ENCODE data around the gene NNT. TPM values are rescaled to one million over a fixed set of nuclear protein-coding genes. Genes with fewer than 3 reads are reported as not detected.

The NNT gene
- total RNA-seq, 3 donors from 2014 or later (not counting 1 experiment from before 2014, with no cell fraction given), result 57.0 to 66.1 (median 64.6) TPM

DNA sequence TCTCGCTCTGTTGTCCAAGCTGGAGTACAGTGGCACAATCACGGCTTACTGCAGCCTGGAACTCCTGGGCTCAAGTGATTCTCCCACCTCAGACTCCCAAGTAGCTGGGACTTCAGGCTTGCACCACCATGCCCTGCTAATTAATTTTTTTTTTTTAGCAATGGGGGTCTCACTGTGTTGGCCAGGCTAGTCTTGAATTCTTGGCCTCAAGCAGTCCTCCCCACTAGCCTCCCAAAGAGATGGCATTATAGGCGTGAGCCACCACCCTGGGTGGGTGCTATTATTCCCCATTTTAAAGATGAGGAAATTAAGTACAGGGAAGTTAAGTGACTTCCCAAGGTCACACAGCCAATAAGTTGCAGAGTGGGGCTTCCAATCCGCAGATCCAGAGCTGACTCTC lies 1.7 kb downstream of the NNT start:
- peak overlapping the region; percentile 92 for H3K4me3 Mint-ChIP-seq
- Histone ChIP-seq H3K4me3 (ENCODE audit: low read length) (no peak overlapping the region), H3K27me3 (ENCODE audit: control insufficient read depth, insufficient read depth, low read length) (no peaks in the 10 kb centered on the region), H3K36me3 (ENCODE audit: control insufficient read depth, insufficient read depth, low read length) (peaks cover 2% of the 10 kb centered on the region), H3K9me3 (ENCODE audit: control insufficient read depth, insufficient read depth, low read length) (no peaks in the 10 kb centered on the region), H3K27ac (ENCODE audit: low read length) (peak overlapping the region; percentile 81), H3K4me1 (ENCODE audit: control insufficient read depth, insufficient read depth, low read length) (peaks cover 23% of the 10 kb centered on the region)
- WGBS (ENCODE audit: insufficient coverage), result 98% methylated on average over 3 of the region's 4 CpGs
- H3K4me1 Mint-ChIP-seq, result peaks cover 66 to 67% of the 10 kb centered on the region in 2 donors
- peak overlapping the region; percentile 94 to 98 for H3K27ac Mint-ChIP-seq
- H3K9me3 Mint-ChIP-seq, result no peaks in the 10 kb centered on the region
- ATAC-seq (no peak), DNase-seq (no peak)
- no peak for TF ChIP-seq CTCF (IDR thresholded peaks at IDR 0.05)
- no peaks in the 10 kb centered on the region for H3K27me3 Mint-ChIP-seq (ENCODE audit: low read depth in 2 of 2)
- intact Hi-C loops (cut with micrococcal nuclease), result loop anchor here (5.0 kb wide), 1 partner anchor 122 kb away; the partner anchor contains the start of gene TMEM267
- H3K36me3 Mint-ChIP-seq, result no peaks in the 10 kb centered on the region

DNA sequence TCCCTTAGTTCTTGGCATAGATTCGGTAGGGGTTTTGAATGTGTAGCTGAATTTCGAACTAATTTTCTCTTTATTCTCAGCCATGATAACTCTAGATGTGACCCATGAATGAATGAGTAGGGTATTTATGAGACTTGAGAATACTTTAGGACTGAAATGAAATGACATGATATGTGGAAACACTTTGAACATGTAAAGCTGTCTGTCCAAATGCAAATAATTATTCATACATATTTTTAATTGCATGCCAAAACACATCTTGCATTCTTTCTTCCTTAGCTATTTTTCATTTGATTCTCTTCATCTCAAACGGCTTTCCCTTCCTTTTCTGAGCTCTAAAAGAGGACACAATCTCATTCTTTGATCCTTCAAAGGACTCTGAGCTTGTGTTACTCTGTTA lies 3.4 kb downstream of the NNT start:
- Histone ChIP-seq H3K4me1 (ENCODE audit: control insufficient read depth, insufficient read depth, low read length) (peaks cover 23% of the 10 kb centered on the region), H3K27ac (ENCODE audit: low read length) (no peak overlapping the region), H3K9me3 (ENCODE audit: control insufficient read depth, insufficient read depth, low read length) (no peaks in the 10 kb centered on the region), H3K27me3 (ENCODE audit: control insufficient read depth, insufficient read depth, low read length) (no peaks in the 10 kb centered on the region), H3K36me3 (ENCODE audit: control insufficient read depth, insufficient read depth, low read length) (peaks cover 10% of the 10 kb centered on the region), H3K4me3 (ENCODE audit: low read length) (no peak overlapping the region)
- Mint-ChIP-seq H3K27me3 (ENCODE audit: low read depth in 2 of 2) (no peaks in the 10 kb centered on the region), H3K4me3 (no peak overlapping the region), H3K27ac (peak overlapping the region; percentile 50 to 59), H3K9me3 (no peaks in the 10 kb centered on the region), H3K4me1 (peaks cover 71 to 75% of the 10 kb centered on the region in 2 donors), H3K36me3 (no peaks in the 10 kb centered on the region)
- intact Hi-C loops (cut with micrococcal nuclease), result no loop called here
- no peak for DNase-seq
- no peak for TF ChIP-seq CTCF (IDR thresholded peaks at IDR 0.05)
- 100% methylated on average over 1 of the region's 3 CpGs for WGBS (ENCODE audit: insufficient coverage)
- ATAC-seq, result no peak

DNA sequence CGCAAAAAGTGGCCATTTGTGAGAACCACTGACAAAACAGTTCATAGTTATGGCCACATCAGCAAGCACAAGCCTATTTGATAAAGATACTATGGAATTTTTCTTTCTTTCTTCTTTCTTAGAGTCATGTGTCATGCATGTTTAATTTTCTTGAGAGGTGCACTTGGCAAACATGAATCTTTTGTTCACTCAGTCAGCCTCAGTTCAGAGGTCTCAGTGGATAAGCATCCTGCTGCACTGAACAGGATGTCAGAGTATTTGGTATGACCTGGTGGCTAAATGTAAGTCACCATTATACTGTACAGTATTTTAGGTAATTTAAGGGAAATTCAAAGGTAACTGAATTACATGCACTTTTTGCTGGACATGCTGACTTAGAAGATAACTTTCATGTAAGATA lies 5.4 kb downstream of the NNT start:
- H3K36me3 ChIP-seq (ENCODE audit: control insufficient read depth, insufficient read depth, low read length), result peaks cover 30% of the 10 kb centered on the region
- H3K4me3 Mint-ChIP-seq, result no peak overlapping the region
- ATAC-seq (no peak), DNase-seq (no peak)
- H3K36me3 Mint-ChIP-seq, result peaks cover 6% of the 10 kb centered on the region
- peaks cover 57 to 59% of the 10 kb centered on the region in 2 donors for H3K4me1 Mint-ChIP-seq
- peak overlapping the region in 1 of 2 donors; percentile 61 for H3K27ac Mint-ChIP-seq
- no peak for TF ChIP-seq CTCF (IDR thresholded peaks at IDR 0.05)
- H3K9me3 Mint-ChIP-seq, result no peaks in the 10 kb centered on the region
- no peak overlapping the region for H3K27ac ChIP-seq (ENCODE audit: low read length)
- H3K4me3 ChIP-seq (ENCODE audit: low read length), result no peak overlapping the region
- H3K4me1 ChIP-seq (ENCODE audit: control insufficient read depth, insufficient read depth, low read length), result peaks cover 15% of the 10 kb centered on the region
- H3K27me3 Mint-ChIP-seq (ENCODE audit: low read depth in 2 of 2), result no peaks in the 10 kb centered on the region
- intact Hi-C loops (cut with micrococcal nuclease), result no loop called here
- H3K9me3 ChIP-seq (ENCODE audit: control insufficient read depth, insufficient read depth, low read length), result no peaks in the 10 kb centered on the region
- H3K27me3 ChIP-seq (ENCODE audit: control insufficient read depth, insufficient read depth, low read length), result no peaks in the 10 kb centered on the region
- WGBS (ENCODE audit: insufficient coverage), result no CpG with 5 or more reads among the region's 1 CpG

DNA sequence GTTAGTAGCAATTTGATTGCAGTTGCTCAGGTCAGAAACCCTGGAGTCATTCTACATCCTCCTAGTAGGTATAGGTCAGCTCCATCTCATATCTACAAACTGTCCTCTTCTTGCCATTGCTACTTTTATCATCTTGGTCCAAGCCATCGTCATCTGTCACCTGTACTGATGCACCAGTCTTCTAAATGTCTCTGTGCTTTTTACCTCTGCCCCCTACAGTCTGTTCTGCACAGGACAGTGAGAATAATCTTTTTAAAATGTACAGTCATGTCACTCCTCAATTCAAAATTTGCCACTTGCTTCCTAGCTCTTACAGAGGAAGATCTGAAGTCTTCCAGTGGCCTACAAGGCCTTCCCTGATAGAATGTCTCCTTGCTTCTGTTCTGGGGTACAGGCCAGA lies 6.8 kb downstream of the NNT start:
- intact Hi-C loops (cut with micrococcal nuclease), result no loop called here
- Mint-ChIP-seq H3K27me3 (ENCODE audit: low read depth in 2 of 2) (no peaks in the 10 kb centered on the region), H3K4me1 (peaks cover 44 to 46% of the 10 kb centered on the region in 2 donors), H3K4me3 (no peak overlapping the region), H3K36me3 (peaks cover 8% of the 10 kb centered on the region), H3K9me3 (no peaks in the 10 kb centered on the region), H3K27ac (peak overlapping the region in 1 of 2 donors; percentile 13)
- 76% methylated on average over 1 of the region's 1 CpG for WGBS (ENCODE audit: insufficient coverage)
- peak; percentile 21 for TF ChIP-seq CTCF (IDR thresholded peaks at IDR 0.05)
- DNase-seq (peak in 1 of 2 donors; percentile 42), ATAC-seq (peak in 2 of 3 donors; percentile 42 to 69)
- Histone ChIP-seq H3K9me3 (ENCODE audit: control insufficient read depth, insufficient read depth, low read length) (no peaks in the 10 kb centered on the region), H3K27me3 (ENCODE audit: control insufficient read depth, insufficient read depth, low read length) (no peaks in the 10 kb centered on the region), H3K27ac (ENCODE audit: low read length) (no peak overlapping the region), H3K4me1 (ENCODE audit: control insufficient read depth, insufficient read depth, low read length) (peaks cover 2% of the 10 kb centered on the region), H3K36me3 (ENCODE audit: control insufficient read depth, insufficient read depth, low read length) (peaks cover 41% of the 10 kb centered on the region), H3K4me3 (ENCODE audit: low read length) (no peak overlapping the region)
